Neural crest cell (in vitro differentiated cells): Measurements from ENCODE around the gene LHFPL2. TPM values are rescaled to one million over a fixed set of nuclear protein-coding genes. Genes with fewer than 3 reads are reported as not detected.

Source experiments
- DNase-seq: peaks from one replicate; pipeline ENCODE4 v3.0.0; 2021; ENCODE audit warnings: low read depth, mixed read lengths, low spot score
- H3K27ac Mint-ChIP-seq: one replicate; pipeline ENCODE4 v1.8.0; 2021; ENCODE audit warnings: mild to moderate bottlenecking, mixed read lengths; ENCODE audit not compliant: unreplicated experiment
- H3K27me3 Mint-ChIP-seq: 2 replicates; pipeline ENCODE4 v1.8.0; 2021; ENCODE audit warnings: low read depth, mild to moderate bottlenecking, mixed read lengths
- H3K36me3 Mint-ChIP-seq: 2 replicates; pipeline ENCODE4 v1.8.0; 2021; ENCODE audit warnings: low read depth, mild to moderate bottlenecking, mixed read lengths
- H3K4me1 Mint-ChIP-seq: 2 replicates; pipeline ENCODE4 v1.8.0; 2021; ENCODE audit warnings: mixed read lengths
- H3K4me3 Mint-ChIP-seq: one replicate; pipeline ENCODE4 v1.8.0; 2021; ENCODE audit warnings: mild to moderate bottlenecking, mixed read lengths
- H3K9me3 Mint-ChIP-seq: 2 replicates; pipeline ENCODE4 v1.8.0; 2021; ENCODE audit warnings: mixed read lengths
- CTCF ChIP-seq: fragments of 200-600 bp; sonication (generic); conservative IDR thresholded peaks from 2 replicates; pipeline ENCODE4 v1.5.0; 2021; ENCODE audit warnings: antibody characterized with exemption, mild to moderate bottlenecking
- total RNA-seq: library from RNA; stranded (reverse); gene quantifications from 2 replicates; pipeline ENCODE4 v1.2.1, GENCODE V29; 2021

The LHFPL2 gene
- total RNA-seq, 1 donor from 2014 or later = 15.0 TPM

- H3K36me3 Mint-ChIP-seq = peaks cover 3% of the 10 kb centered on the region
- TF ChIP-seq CTCF = peak; percentile 25
- no peak overlapping the region for H3K27ac Mint-ChIP-seq
- peak; percentile 28 for DNase-seq
- H3K27me3 Mint-ChIP-seq = peaks cover 17% of the 10 kb centered on the region
- H3K4me1 Mint-ChIP-seq = peaks cover 68% of the 10 kb centered on the region
- no peaks in the 10 kb centered on the region for H3K9me3 Mint-ChIP-seq
- peak overlapping the region; percentile 45 for H3K4me3 Mint-ChIP-seq
Measured at GRCh38 chr5:78509884-78510769, 138.4 kb downstream of the LHFPL2 start.

GRCh38 chr5:78509145-78509865, 139.3 kb downstream of the LHFPL2 start:
- Mint-ChIP-seq H3K4me3 (no peak overlapping the region), H3K27ac (no peak overlapping the region), H3K4me1 (peaks cover 69% of the 10 kb centered on the region), H3K27me3 (peaks cover 17% of the 10 kb centered on the region), H3K9me3 (no peaks in the 10 kb centered on the region), H3K36me3 (no peaks in the 10 kb centered on the region)
- no peak for TF ChIP-seq CTCF
- no peak for DNase-seq

- H3K4me1 Mint-ChIP-seq = peaks cover 69% of the 10 kb centered on the region
- H3K9me3 Mint-ChIP-seq = no peaks in the 10 kb centered on the region
- H3K27ac Mint-ChIP-seq = no peak overlapping the region
- no peak overlapping the region for H3K4me3 Mint-ChIP-seq
- peaks cover 17% of the 10 kb centered on the region for H3K27me3 Mint-ChIP-seq
- no peak for TF ChIP-seq CTCF
- no peaks in the 10 kb centered on the region for H3K36me3 Mint-ChIP-seq
- no peak for DNase-seq
Measured at GRCh38 chr5:78508186-78508765, 140.3 kb downstream of the LHFPL2 start.

- Mint-ChIP-seq H3K36me3 (no peaks in the 10 kb centered on the region), H3K27ac (no peak overlapping the region), H3K27me3 (peaks cover 17% of the 10 kb centered on the region), H3K4me1 (peaks cover 72% of the 10 kb centered on the region), H3K4me3 (no peak overlapping the region), H3K9me3 (no peaks in the 10 kb centered on the region)
- no peak for TF ChIP-seq CTCF
- DNase-seq = no peak
Measured at GRCh38 chr5:78507531-78507930, 141.0 kb downstream of the LHFPL2 start.

- H3K9me3 Mint-ChIP-seq = no peaks in the 10 kb centered on the region
- no peaks in the 10 kb centered on the region for H3K36me3 Mint-ChIP-seq
- H3K4me1 Mint-ChIP-seq = peaks cover 73% of the 10 kb centered on the region
- TF ChIP-seq CTCF = no peak
- peaks cover 17% of the 10 kb centered on the region for H3K27me3 Mint-ChIP-seq
- no peak for DNase-seq
- no peak overlapping the region for H3K4me3 Mint-ChIP-seq
- no peak overlapping the region for H3K27ac Mint-ChIP-seq
Measured at GRCh38 chr5:78506261-78507024, 142.1 kb downstream of the LHFPL2 start.
